H1 (cell line): ENCODE results near the gene GSTT2. TPM values are rescaled to one million over a fixed set of nuclear protein-coding genes. Genes with fewer than 3 reads are reported as not detected.
"Not testable (repeated sequence)": the region's sequence is repeated elsewhere in the genome, so short reads cannot be mapped to it uniquely, and the experiment has no call there.

Experiments used
- CTCF ChIA-PET: fragments of 300-600 bp; sonication (Branson Sonifier 250); formaldehyde crosslinking; loops from one replicate; lab custom pipeline; 2021; ENCODE audit not compliant: partially characterized antibody; lab: Charles Lee
- POLR2A ChIA-PET: fragments of 300-600 bp; sonication (Branson Sonifier 250); formaldehyde crosslinking; loops from one replicate; lab custom pipeline; 2021; ENCODE audit warnings: inconsistent platforms; ENCODE audit not compliant: partially characterized antibody; lab: Charles Lee
- DNase-seq, 2 experiments: peaks; one replicate each; pipeline versions ENCODE4 v3.0.0 to v3.0.0-alpha.2; 2010 to 2022; ENCODE audit warnings: low spot score in 2 of 2, low read depth in 1 of 2, mixed read lengths in 1 of 2
- FAIRE-seq: peaks from 2 replicates; lab custom pipeline; 2011; peaks lifted over from hg19 to GRCh38; lab: Jason Lieb, UNC
- H2AFZ ChIP-seq: 2 replicates; pipeline ENCODE4 v1.8.1; 2012; ENCODE audit warnings: low read length, inconsistent platforms
- H2AK5ac ChIP-seq: 2 replicates; pipeline ENCODE4 v1.6.1; 2013; ENCODE audit warnings: low read depth, low read length
- H2BK120ac ChIP-seq: replicated peaks from 2 replicates; pipeline ENCODE3; 2013; ENCODE audit warnings: low read depth, low read length, inconsistent platforms
- H2BK12ac ChIP-seq: 2 replicates; pipeline ENCODE4 v1.6.1; 2013; ENCODE audit warnings: low read depth, low read length
- H2BK15ac ChIP-seq: 2 replicates; pipeline ENCODE4 v1.6.1; 2013; ENCODE audit warnings: low read length
- H2BK20ac ChIP-seq: 2 replicates; pipeline ENCODE4 v1.6.1; 2013; ENCODE audit warnings: low read length
- H2BK5ac ChIP-seq: 2 replicates; pipeline ENCODE4 v1.6.1; 2013; ENCODE audit warnings: low read depth, low read length
- H3K14ac ChIP-seq: 2 replicates; pipeline ENCODE4 v1.6.1; 2013; ENCODE audit warnings: inconsistent platforms; ENCODE audit not compliant: insufficient read length
- H3K18ac ChIP-seq: 2 replicates; pipeline ENCODE4 v1.6.1; 2013; ENCODE audit warnings: low read length; ENCODE audit errors: extremely low read depth
- H3K23ac ChIP-seq: 2 replicates; pipeline ENCODE4 v1.6.1; 2013; ENCODE audit warnings: inconsistent platforms; ENCODE audit not compliant: insufficient read length
- H3K23me2 ChIP-seq: 2 replicates; pipeline ENCODE4 v1.6.1; 2013; ENCODE audit warnings: low read depth, low read length
- H3K27ac ChIP-seq: 2 replicates; pipeline ENCODE4 v1.6.1; 2011; ENCODE audit warnings: low read depth, low read length, inconsistent platforms
- H3K27me3 ChIP-seq, 4 experiments: replicated peaks in 1 of 4; 1 replicate in 1 of 4; 2 replicates in 3 of 4; pipeline versions ENCODE4 v1.6.1 to v1.8.1; 2011 to 2013; ENCODE audit warnings: low read length in 3 of 4, mild to moderate bottlenecking in 3 of 4, inconsistent platforms in 2 of 4, mixed read lengths in 2 of 4, moderate library complexity in 1 of 4; ENCODE audit not compliant: control insufficient read depth in 3 of 4, insufficient read depth in 3 of 4; ENCODE audit errors: extremely low read depth in 1 of 4
- H3K36me3 ChIP-seq, 4 experiments: 2 replicates each; pipeline versions ENCODE4 v1.6.1 to v1.8.1; 2011 to 2013; ENCODE audit warnings: mild to moderate bottlenecking in 4 of 4, low read length in 3 of 4, moderate library complexity in 2 of 4, control low read depth in 1 of 4, inconsistent platforms in 1 of 4; ENCODE audit not compliant: insufficient read depth in 4 of 4, control insufficient read depth in 2 of 4
- H3K4ac ChIP-seq: replicated peaks from 2 replicates; pipeline ENCODE3; 2013; ENCODE audit warnings: low read length, low read depth, mixed read lengths, inconsistent platforms; ENCODE audit not compliant: insufficient read length
- H3K4me1 ChIP-seq, 4 experiments: replicated peaks in 1 of 4; 1 replicate in 1 of 4; 2 replicates in 3 of 4; pipeline versions ENCODE4 v1.6.1 to v1.8.1; 2011 to 2013; ENCODE audit warnings: low read length in 3 of 4, inconsistent platforms in 2 of 4, mixed read lengths in 1 of 4; ENCODE audit not compliant: insufficient read depth in 4 of 4, control insufficient read depth in 3 of 4
- H3K4me2 ChIP-seq, 2 experiments: 2 replicates each; pipeline versions ENCODE4 v1.6.1 to v1.8.1; 2011 to 2013; ENCODE audit warnings: low read depth in 2 of 2, low read length in 2 of 2, control low read depth in 1 of 2, inconsistent platforms in 1 of 2, mild to moderate bottlenecking in 1 of 2; ENCODE audit not compliant: insufficient read depth in 1 of 2
- H3K4me3 ChIP-seq, 4 experiments: fragments of 200-600, 300-600 bp in 1 of 4; sonication (generic), shearing (Covaris generic), sonication (Bioruptor Twin) in 1 of 4; 2 replicates each; pipeline versions ENCODE4 v1.5.1 to v1.8.1; 2011 to 2016; ENCODE audit warnings: low read length in 4 of 4, low read depth in 3 of 4, control low read depth in 2 of 4, inconsistent platforms in 2 of 4, mild to moderate bottlenecking in 2 of 4, mixed read lengths in 1 of 4, moderate library complexity in 1 of 4; ENCODE audit not compliant: insufficient read depth in 2 of 4; ENCODE audit errors: extremely low read depth in 1 of 4
- H3K56ac ChIP-seq: replicated peaks from 2 replicates; pipeline ENCODE3; 2013; ENCODE audit warnings: low read depth, mild to moderate bottlenecking, mixed read lengths, low read length, inconsistent platforms; ENCODE audit not compliant: insufficient read length
- H3K79me1 ChIP-seq: 2 replicates; pipeline ENCODE4 v1.6.1; 2013; ENCODE audit warnings: low read depth, low read length, control low read depth
- H3K79me2 ChIP-seq, 2 experiments: 2 replicates each; pipeline versions ENCODE4 v1.6.1 to v1.8.1; 2012 to 2013; ENCODE audit warnings: low read length in 2 of 2, mild to moderate bottlenecking in 2 of 2, inconsistent platforms in 1 of 2; ENCODE audit not compliant: insufficient read depth in 2 of 2, control insufficient read depth in 1 of 2
- H3K9ac ChIP-seq, 4 experiments: replicated peaks in 1 of 4; 1 replicate in 1 of 4; 2 replicates in 3 of 4; pipeline versions ENCODE4 v1.6.1 to v1.8.1; 2011 to 2013; ENCODE audit warnings: low read depth in 3 of 4, low read length in 3 of 4, control low read depth in 2 of 4, mild to moderate bottlenecking in 2 of 4, moderate library complexity in 2 of 4, inconsistent platforms in 1 of 4; ENCODE audit errors: extremely low read depth in 1 of 4
- H3K9me3 ChIP-seq, 2 experiments: 2 replicates each; pipeline versions ENCODE4 v1.6.1 to v1.8.1; 2012 to 2013; ENCODE audit warnings: mild to moderate bottlenecking in 2 of 2, moderate library complexity in 2 of 2, control low read depth in 1 of 2, inconsistent platforms in 1 of 2, low read depth in 1 of 2, low read length in 1 of 2, mixed read lengths in 1 of 2; ENCODE audit not compliant: insufficient read depth in 2 of 2
- H4K20me1 ChIP-seq, 2 experiments: replicated peaks in 1 of 2; 2 replicates each; pipeline versions ENCODE3 to v1.8.1; 2011 to 2013; ENCODE audit warnings: inconsistent platforms in 2 of 2, low read length in 2 of 2, mild to moderate bottlenecking in 1 of 2; ENCODE audit not compliant: insufficient read depth in 2 of 2, control insufficient read depth in 1 of 2
- H4K5ac ChIP-seq: 2 replicates; pipeline ENCODE4 v1.6.1; 2013; ENCODE audit warnings: low read length, low read depth, mixed read lengths, inconsistent platforms; ENCODE audit not compliant: insufficient read length
- H4K8ac ChIP-seq: 2 replicates; pipeline ENCODE4 v1.8.0; 2013; ENCODE audit warnings: mild to moderate bottlenecking, moderate library complexity, low read length, inconsistent platforms; ENCODE audit not compliant: insufficient read depth; ENCODE audit errors: extremely low read depth
- H4K91ac ChIP-seq: replicated peaks from 2 replicates; pipeline ENCODE3; 2013; ENCODE audit warnings: low read length, mixed read lengths, inconsistent platforms; ENCODE audit not compliant: insufficient read length
- WGBS, 2 experiments: shearing (Covaris generic) in 1 of 2; methylation state at CpG; one replicate each; pipeline versions ENCODE4 v1.1.6 to v1.1.7; 2013 to 2015; ENCODE audit warnings: low lambda C conversion rate in 2 of 2, mixed read lengths in 2 of 2, inconsistent platforms in 1 of 2, low coverage in 1 of 2, missing lambda C conversion rate in 1 of 2; ENCODE audit not compliant: insufficient replicate concordance in 2 of 2, insufficient coverage in 1 of 2, insufficient read length in 1 of 2; ENCODE audit errors: extremely low coverage in 1 of 2, missing lambda C conversion rate in 1 of 2; 5-methylcytosine and 5-hydroxymethylcytosine counted together
- polyA plus RNA-seq, 7 experiments: library from polyadenylated mRNA; depleted of rRNA in 3 of 7; stranded (reverse) in 5 of 7; unstranded in 2 of 7; fragments of >200 nt in 5 of 7; fragments of 200-250 nt in 2 of 7; gene quantifications; 1 replicate in 5 of 7; 2 replicates in 1 of 7; 4 replicates in 1 of 7; pipeline versions ENCODE4 v1.2.1 to v1.2.3, GENCODE V29; 2011 to 2013; ENCODE audit warnings: missing spikeins in 2 of 7, mixed read lengths in 2 of 7
- total RNA-seq: library from RNA; stranded (reverse); fragmentation: NEBNext Ultra II Directional; extraction: Animal tissue kit (Norgen Biotek cat#: 25700); gene quantifications from 2 replicates; pipeline ENCODE4 v1.2.1, GENCODE V29; 2021

The GSTT2 gene
- total and polyA plus RNA-seq, 2 of the 8 experiments (the other 6 are each of a cell fraction or from before 2014, with no cell fraction given): 1.1 to 1.5 TPM

GRCh38 chr22:23949764-23950163 lies 30.2 kb upstream of the GSTT2 start:
- DNase-seq, H2BK5ac ChIP-seq, FAIRE-seq, H2BK12ac ChIP-seq, H2AK5ac ChIP-seq, H2BK15ac ChIP-seq, H2BK120ac ChIP-seq, H3K27ac ChIP-seq, H3K4me2 ChIP-seq, H3K27me3 ChIP-seq, CTCF ChIA-PET, H3K56ac ChIP-seq, H3K18ac ChIP-seq, H3K23me2 ChIP-seq, H3K36me3 ChIP-seq, H2BK20ac ChIP-seq, H4K5ac ChIP-seq, H3K9me3 ChIP-seq, H3K79me2 ChIP-seq, H2AFZ ChIP-seq, H4K20me1 ChIP-seq, H3K9ac ChIP-seq, H3K23ac ChIP-seq, H4K91ac ChIP-seq, H4K8ac ChIP-seq, POLR2A ChIA-PET, H3K4ac ChIP-seq, H3K4me3 ChIP-seq, H3K79me1 ChIP-seq, H3K14ac ChIP-seq, H3K4me1 ChIP-seq: not testable (repeated sequence)
- 86% methylated on average over 8 of the region's 18 CpGs; no CpG with 5 or more reads in 1 of the 2 experiments for WGBS, 2 experiments

- H3K56ac ChIP-seq, H2BK15ac ChIP-seq, H2BK20ac ChIP-seq, H2AFZ ChIP-seq, H3K9ac ChIP-seq, H3K9me3 ChIP-seq, H4K91ac ChIP-seq, FAIRE-seq, H2BK12ac ChIP-seq, H3K79me1 ChIP-seq, H3K79me2 ChIP-seq, H3K27me3 ChIP-seq, POLR2A ChIA-PET, H3K27ac ChIP-seq, H4K5ac ChIP-seq, H3K23ac ChIP-seq, H4K20me1 ChIP-seq, DNase-seq, H4K8ac ChIP-seq, H3K4me2 ChIP-seq, H3K36me3 ChIP-seq, H3K4ac ChIP-seq, H2BK5ac ChIP-seq, H3K14ac ChIP-seq, H3K18ac ChIP-seq, H2AK5ac ChIP-seq, H2BK120ac ChIP-seq, H3K4me3 ChIP-seq, H3K23me2 ChIP-seq: not testable (repeated sequence)
- 75% methylated on average over 2 of the region's 2 CpGs; no CpG with 5 or more reads in 1 of the 2 experiments for WGBS, 2 experiments
- CTCF ChIA-PET: interaction anchor here (0.6 kb wide), 1 partner anchor 358 kb away, joined by 3 read pairs; no protein-coding TSS in a partner anchor
- peaks cover 3 to 10% (median 6%) of the 10 kb centered on the region in 4 experiments for H3K4me1 ChIP-seq
These were observed 28.6 kb upstream of the GSTT2 start for GRCh38 chr22:23951383-23951782.
